MM.1S (cell line): Measurements from ENCODE around the gene CDH4.

Experiments
- EZH2 ChIP-seq: fragments of 300-600 bp; sonication (generic); optimal IDR thresholded peaks from 2 replicates; pipeline ENCODE3; 2017; ENCODE audit warnings: low read depth, mild to moderate bottlenecking, antibody characterized with exemption, low read length, mixed read lengths
- TF ChIP-seq, protein P1 (sequence below): fragments of 300-600 bp; sonication (generic); IDR thresholded peaks from 2 replicates; pipeline ENCODE4 v1.5.1; 2016; ENCODE audit warnings: antibody characterized with exemption, low read length, mixed read lengths

DNA sequence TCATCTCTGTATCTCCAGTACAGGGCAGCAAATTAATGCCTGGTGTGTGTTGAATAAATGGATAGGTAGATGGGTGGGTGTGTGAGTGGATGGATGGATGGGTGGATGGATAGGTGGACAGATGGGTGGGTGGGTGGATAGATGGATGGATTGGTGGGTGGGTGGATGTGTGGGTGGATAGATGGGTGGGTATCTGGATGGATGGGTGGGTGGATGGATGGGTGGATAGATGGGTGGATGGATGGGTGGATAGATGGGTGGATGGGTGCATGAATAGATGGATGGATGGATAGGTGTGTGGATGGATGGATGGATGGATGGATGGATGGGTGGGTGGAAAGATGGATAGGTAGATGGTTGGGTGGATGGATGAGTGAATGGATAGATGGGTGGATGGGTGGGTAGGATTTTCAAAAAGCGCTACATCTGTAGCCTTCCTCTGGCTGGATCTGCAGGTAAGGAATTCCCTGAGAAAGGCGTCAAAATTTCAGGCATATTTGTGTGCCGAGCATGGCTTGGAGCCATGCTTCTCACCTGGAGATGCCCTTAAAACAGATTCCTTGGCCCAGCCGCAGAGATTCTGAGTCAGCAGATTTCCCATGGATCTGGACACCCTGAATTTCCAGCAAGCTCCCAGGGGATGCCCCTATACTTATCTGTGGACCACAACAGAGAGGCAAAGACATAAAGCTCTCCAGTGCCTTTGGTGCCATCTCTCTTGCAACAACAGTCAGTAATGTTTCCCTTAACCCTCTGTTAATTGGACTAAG lies 177.6 kb downstream of the CDH4 start:
- TF ChIP-seq, protein P1, sequence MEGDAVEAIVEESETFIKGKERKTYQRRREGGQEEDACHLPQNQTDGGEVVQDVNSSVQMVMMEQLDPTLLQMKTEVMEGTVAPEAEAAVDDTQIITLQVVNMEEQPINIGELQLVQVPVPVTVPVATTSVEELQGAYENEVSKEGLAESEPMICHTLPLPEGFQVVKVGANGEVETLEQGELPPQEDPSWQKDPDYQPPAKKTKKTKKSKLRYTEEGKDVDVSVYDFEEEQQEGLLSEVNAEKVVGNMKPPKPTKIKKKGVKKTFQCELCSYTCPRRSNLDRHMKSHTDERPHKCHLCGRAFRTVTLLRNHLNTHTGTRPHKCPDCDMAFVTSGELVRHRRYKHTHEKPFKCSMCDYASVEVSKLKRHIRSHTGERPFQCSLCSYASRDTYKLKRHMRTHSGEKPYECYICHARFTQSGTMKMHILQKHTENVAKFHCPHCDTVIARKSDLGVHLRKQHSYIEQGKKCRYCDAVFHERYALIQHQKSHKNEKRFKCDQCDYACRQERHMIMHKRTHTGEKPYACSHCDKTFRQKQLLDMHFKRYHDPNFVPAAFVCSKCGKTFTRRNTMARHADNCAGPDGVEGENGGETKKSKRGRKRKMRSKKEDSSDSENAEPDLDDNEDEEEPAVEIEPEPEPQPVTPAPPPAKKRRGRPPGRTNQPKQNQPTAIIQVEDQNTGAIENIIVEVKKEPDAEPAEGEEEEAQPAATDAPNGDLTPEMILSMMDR: no peak
- no peak for TF ChIP-seq EZH2
